Adrenal gland (tissue), 12 donors: ENCODE data around the gene ULBP1. TPM values are rescaled to one million over a fixed set of nuclear protein-coding genes. Genes with fewer than 3 reads are reported as not detected.

ENCODE experiments used
- DNase-seq, 7 donors: peaks; one replicate each; pipeline ENCODE4 v3.0.0-alpha.2; 2019 to 2020
- H3K27ac ChIP-seq, 5 donors: fragments of 200-600 bp; sonication (generic) in 4 of 5; 1 replicate in 3 of 5; 2 replicates in 2 of 5; pipeline versions ENCODE4 v1.5.1 to v1.8.0; 2016 to 2020; ENCODE audit warnings: mild to moderate bottlenecking in 1 of 5
- H3K27me3 ChIP-seq: fragments of 200-600 bp; 2 replicates; pipeline ENCODE4 v1.8.0; 2021
- H3K36me3 ChIP-seq, 2 donors: fragments of 200-600 bp; replicated peaks in 1 of 2; 1 replicate in 1 of 2; 2 replicates in 1 of 2; pipeline versions ENCODE4 v1.5.1 to v1.8.0; 2018 to 2022
- H3K4me1 ChIP-seq, 2 donors: fragments of 200-600 bp; replicated peaks in 1 of 2; 1 replicate in 1 of 2; 2 replicates in 1 of 2; pipeline versions ENCODE4 v1.5.1 to v1.8.0; 2018 to 2021
- H3K4me3 ChIP-seq, 4 donors: fragments of 200-600 bp; sonication (generic) in 3 of 4; one replicate each; pipeline ENCODE4 v1.5.1; 2016 to 2018
- H3K9me3 ChIP-seq, 3 donors: fragments of 200-600 bp; sonication (generic) in 1 of 3; replicated peaks in 1 of 3; 1 replicate in 2 of 3; 2 replicates in 1 of 3; pipeline versions ENCODE4 v1.5.1 to v1.8.0; 2016 to 2021
- CTCF ChIP-seq, 6 experiments: fragments of 450-650 bp in 4 of 6; fragments of 200-600 bp in 2 of 6; sonication (generic) in 1 of 6; IDR thresholded peaks; 1 replicate in 5 of 6; 2 replicates in 1 of 6; pipeline versions ENCODE4 v1.5.1 to v1.8.0; 2016 to 2021; ENCODE audit warnings: antibody characterized with exemption in 6 of 6, mild to moderate bottlenecking in 2 of 6, moderate library complexity in 1 of 6
- POLR2A ChIP-seq, 2 donors: fragments of 450-650 bp; IDR thresholded peaks; one replicate each; pipeline ENCODE4 v1.6.1; 2017; ENCODE audit warnings: antibody characterized with exemption in 2 of 2, mild to moderate bottlenecking in 2 of 2, moderate library complexity in 1 of 2
- WGBS, 4 donors: extraction: QIAGEN DNeasy Blood & Tissue Kit in 2 of 4; methylation state at CpG; one replicate each; pipeline versions ENCODE4 v1.1.5 to v1.1.7; 2013 to 2017; 5-methylcytosine and 5-hydroxymethylcytosine counted together
- intact Hi-C, 2 donors: fragments of 100-400 bp; cut with DNase I; formaldehyde crosslinking; loops; one replicate each; pipeline versions ENCODE4 v1.14.1 to v1.15.0; 2022 to 2023
- polyA plus RNA-seq, 3 donors: library from polyadenylated mRNA; stranded (reverse); fragments of 200-250 nt in 2 of 3; fragments of 350-450 nt in 1 of 3; fragmentation: Illumina TruSeq in 1 of 3; extraction: RNeasy Lipid Tissue Mini Kit (QIAGEN cat#74804) in 1 of 3; gene quantifications; one replicate each; pipeline ENCODE4 v1.2.3, GENCODE V29; 2013 to 2014
- total RNA-seq, 9 donors: library from RNA; depleted of rRNA in 4 of 9; stranded (reverse); fragments of >200 nt in 4 of 9; fragments of 120-200 nt in 1 of 9; fragmentation: NEBNext Ultra II Directional in 1 of 9; extraction: Animal tissue kit (Norgen Biotek cat#: 25700) in 1 of 9; gene quantifications; one replicate each; pipeline versions ENCODE4 v1.1.0 to v1.2.4, GENCODE V29; 2013 to 2023
- donor health status: healthy with polysubstance abuse.
- donor health status: Bipolar disorder and iron deficiency.
- donor health status: DM: yes; HTN: yes; CAD: no.
- donor health status: DM: no; HTN: no; CAD: no.
- donor health status: DM: no; HTN: no; CAD: no.
- donor health status: DM: yes; HTN: yes; CAD: no.

Gene ULBP1
- total and polyA plus RNA-seq, 12 donors, result 0.03 to 0.88 (median 0.28) TPM; not detected in 4

DNA sequence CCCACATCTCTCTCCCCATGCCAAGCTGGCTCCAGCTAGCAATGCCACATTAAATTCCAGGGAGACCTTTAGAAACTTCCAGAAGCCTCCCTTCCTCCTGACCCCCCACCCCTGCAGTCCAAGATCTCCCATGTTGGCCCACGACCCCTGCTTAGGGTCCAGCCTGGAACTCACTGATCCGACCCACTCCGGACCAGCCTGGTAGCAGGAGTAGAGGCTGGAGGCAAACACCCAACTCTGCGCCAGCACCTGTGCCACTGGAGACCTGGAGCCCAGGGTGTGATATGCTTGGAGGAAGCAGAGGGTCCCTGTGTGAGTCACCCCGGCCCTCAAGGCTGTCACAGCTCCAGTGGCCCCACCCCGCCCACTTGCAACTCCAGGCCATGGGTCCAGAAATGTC is 3.3 kb upstream of the ULBP1 start:
- H3K27me3 ChIP-seq, result peaks cover 53% of the 10 kb centered on the region
- 57 to 74% (median 68%) methylated on average over 2 to 6 of the region's 6 CpGs for WGBS, 4 donors
- peak in 1 of 7 donors; percentile 34 for DNase-seq
- H3K4me1 ChIP-seq, result peaks cover 0 to 15% of the 10 kb centered on the region in 2 donors
- TF ChIP-seq POLR2A (IDR thresholded peaks at IDR 0.05) (no peak), CTCF (IDR thresholded peaks at IDR 0.05) (no peak)
- intact Hi-C loops, result no loop called here
- no peaks in the 10 kb centered on the region for H3K9me3 ChIP-seq
- H3K27ac ChIP-seq, result no peak overlapping the region
- H3K36me3 ChIP-seq, result no peaks in the 10 kb centered on the region
- H3K4me3 ChIP-seq, result no peak overlapping the region

DNA sequence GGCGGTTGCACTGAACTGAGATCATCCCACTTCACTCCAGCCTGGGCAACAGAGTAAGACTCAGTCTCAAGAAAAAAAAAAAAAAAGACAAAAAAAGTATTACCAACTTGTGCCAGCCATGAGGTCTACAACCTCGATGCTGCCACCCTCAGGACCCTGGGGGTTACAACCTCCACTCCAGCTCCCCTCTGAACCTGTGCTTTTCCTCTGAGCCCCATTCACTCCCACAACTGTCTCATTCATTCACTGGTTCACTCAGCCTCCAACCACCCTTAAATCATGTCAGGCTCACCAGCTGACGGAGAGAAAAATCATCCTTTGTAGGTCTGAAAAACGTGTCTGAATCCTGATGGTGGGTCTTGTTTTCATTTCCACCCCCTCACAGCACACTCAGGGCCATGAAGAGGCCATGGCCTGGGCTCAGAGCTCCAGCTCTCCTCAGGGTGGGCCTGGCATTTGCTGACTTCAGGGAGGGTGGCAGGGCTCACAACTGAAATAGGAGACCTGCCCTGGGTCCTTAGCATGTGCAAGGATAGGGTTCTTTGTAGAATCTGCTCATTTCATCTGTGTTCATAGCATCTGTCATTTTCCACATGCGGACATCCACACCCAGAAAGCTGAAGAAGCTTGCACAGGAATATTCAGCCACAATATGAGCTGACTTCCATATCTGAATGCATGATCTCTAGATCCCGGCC is 1.9 kb upstream of the ULBP1 start:
- DNase-seq, result peak in 1 of 7 donors; percentile 28
- no peak overlapping the region for H3K27ac ChIP-seq

DNA sequence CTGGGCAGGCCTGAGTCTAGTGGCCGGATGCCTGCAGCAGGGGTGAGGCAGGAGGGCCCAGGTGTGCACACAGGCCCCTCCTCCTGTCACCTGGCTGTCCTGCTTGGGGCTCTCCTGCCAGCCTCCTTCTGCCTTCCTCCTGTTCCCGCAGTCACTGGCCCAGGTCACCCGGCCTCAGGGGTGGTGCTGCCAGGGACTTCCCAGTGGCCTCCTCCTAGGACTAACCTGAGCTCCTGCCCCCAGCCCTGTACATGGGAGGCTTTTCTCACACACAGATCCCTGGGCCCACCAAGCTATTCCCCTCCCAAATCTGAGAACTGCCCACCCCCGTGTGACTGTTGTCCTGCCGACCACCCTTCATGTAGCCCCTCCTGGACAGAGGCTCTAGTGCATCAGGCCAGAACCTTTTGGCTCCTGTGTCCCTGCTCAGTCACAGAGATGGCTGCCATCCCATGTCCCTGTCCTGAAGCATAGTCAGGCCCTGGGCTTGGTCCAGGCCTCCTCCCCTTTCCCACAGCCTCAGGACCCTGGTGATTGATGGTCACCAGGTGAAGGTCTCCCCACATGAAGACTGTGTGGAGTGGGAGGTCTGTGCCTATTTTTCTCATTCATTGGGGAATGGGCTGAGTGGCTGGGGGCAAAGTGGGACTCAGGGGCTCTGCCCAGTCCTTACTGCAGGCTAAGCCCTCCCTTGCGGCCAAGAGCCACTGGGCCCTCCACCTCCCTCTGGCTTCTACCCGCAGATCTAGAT is 1.1 kb upstream of the ULBP1 start:
- Histone ChIP-seq H3K27ac (no peak overlapping the region), H3K27me3 (peaks cover 41% of the 10 kb centered on the region), H3K36me3 (no peaks in the 10 kb centered on the region), H3K4me1 (peaks cover 0 to 15% of the 10 kb centered on the region in 2 donors), H3K9me3 (no peaks in the 10 kb centered on the region), H3K4me3 (peak overlapping the region in 1 of 4 donors; percentile 51)
- intact Hi-C loops, result no loop called here
- TF ChIP-seq POLR2A (IDR thresholded peaks at IDR 0.05) (no peak), CTCF (IDR thresholded peaks at IDR 0.05) (no peak)
- peak in 1 of 7 donors; percentile 38 for DNase-seq
- WGBS, 4 donors, result 46 to 76% (median 71%) methylated on average over 4 to 7 of the region's 7 CpGs

More for the DNA sequence above, 1.9 kb upstream of the ULBP1 start:
- Histone ChIP-seq H3K36me3 (no peaks in the 10 kb centered on the region), H3K4me1 (peaks cover 0 to 15% of the 10 kb centered on the region in 2 donors), H3K9me3 (no peaks in the 10 kb centered on the region), H3K27me3 (peaks cover 46% of the 10 kb centered on the region), H3K4me3 (no peak overlapping the region)
- TF ChIP-seq POLR2A (IDR thresholded peaks at IDR 0.05) (no peak), CTCF (IDR thresholded peaks at IDR 0.05) (no peak)
- intact Hi-C loops, result no loop called here
- 52 to 72% (median 64%) methylated on average over 6 of the region's 6 CpGs for WGBS, 4 donors

- peaks cover 41% of the 10 kb centered on the region for H3K27me3 ChIP-seq
- intact Hi-C loops, result no loop called here
These were observed 606 bp upstream of the ULBP1 start for GRCh38 chr6:149963212-149963461.

More at GRCh38 chr6:149963212-149963461, 606 bp upstream of the ULBP1 start:
- 10 to 18% (median 14%) methylated on average over 5 to 8 of the region's 8 CpGs for WGBS, 4 donors
- H3K4me3 ChIP-seq, result peak overlapping the region in 1 of 4 donors; percentile 51
- TF ChIP-seq CTCF (IDR thresholded peaks at IDR 0.05) (no peak), POLR2A (IDR thresholded peaks at IDR 0.05) (no peak)
- H3K4me1 ChIP-seq, result peaks cover 0 to 15% of the 10 kb centered on the region in 2 donors
- H3K9me3 ChIP-seq, result no peaks in the 10 kb centered on the region
- DNase-seq, result peak in 4 of 7 donors; percentile 21 to 53 (median 32)
- no peak overlapping the region for H3K27ac ChIP-seq
- no peaks in the 10 kb centered on the region for H3K36me3 ChIP-seq
